GM21526 (cell line): ENCODE measurements around the gene SMARCB1.
A peak's percentile ranks its signal among the peaks of the same experiment; 100 is the strongest.

Experiments
- ATAC-seq: cut with Tn5 transposase; IDR thresholded peaks from one replicate; pipeline ENCODE4 v1.9.1; 2021; ENCODE audit warnings: moderate library complexity; ENCODE audit not compliant: unreplicated experiment, low FRiP score

Gene SMARCB1

DNA sequence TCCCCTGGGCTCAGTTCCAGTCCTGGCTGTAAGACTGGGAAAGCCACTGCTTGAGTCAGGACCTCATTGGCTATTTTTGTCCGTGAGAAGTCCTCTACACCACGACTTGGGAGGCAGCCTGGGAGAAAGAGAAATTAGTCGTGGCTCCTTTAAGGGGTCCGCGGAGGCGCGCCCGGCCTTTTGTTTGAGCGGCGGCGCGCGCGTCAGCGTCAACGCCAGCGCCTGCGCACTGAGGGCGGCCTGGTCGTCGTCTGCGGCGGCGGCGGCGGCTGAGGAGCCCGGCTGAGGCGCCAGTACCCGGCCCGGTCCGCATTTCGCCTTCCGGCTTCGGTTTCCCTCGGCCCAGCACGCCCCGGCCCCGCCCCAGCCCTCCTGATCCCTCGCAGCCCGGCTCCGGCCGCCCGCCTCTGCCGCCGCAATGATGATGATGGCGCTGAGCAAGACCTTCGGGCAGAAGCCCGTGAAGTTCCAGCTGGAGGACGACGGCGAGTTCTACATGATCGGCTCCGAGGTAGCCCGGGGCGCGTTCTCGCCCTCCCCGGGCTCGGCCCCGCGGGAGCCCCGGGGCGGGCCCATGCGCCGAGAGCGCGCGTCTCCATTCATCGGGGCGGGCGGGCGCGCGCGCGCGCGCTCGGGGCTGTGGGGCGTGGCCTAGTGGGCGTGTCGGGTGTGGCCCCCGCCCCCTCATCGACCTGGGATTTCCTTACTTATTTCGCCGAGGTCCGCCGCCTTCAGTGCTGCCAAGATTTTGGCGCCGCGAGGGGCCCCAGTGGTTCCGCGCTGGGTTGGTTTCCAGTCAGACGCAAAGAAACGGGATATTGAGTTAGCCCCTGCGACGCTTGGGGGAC, at the start of gene SMARCB1:
SMARCB1 (plus strand) TSS at position 215 of the 848 bp plus-strand sequence; CDS start at position 419, 204 bp downstream.
- ATAC-seq = peak; percentile 56

DNA sequence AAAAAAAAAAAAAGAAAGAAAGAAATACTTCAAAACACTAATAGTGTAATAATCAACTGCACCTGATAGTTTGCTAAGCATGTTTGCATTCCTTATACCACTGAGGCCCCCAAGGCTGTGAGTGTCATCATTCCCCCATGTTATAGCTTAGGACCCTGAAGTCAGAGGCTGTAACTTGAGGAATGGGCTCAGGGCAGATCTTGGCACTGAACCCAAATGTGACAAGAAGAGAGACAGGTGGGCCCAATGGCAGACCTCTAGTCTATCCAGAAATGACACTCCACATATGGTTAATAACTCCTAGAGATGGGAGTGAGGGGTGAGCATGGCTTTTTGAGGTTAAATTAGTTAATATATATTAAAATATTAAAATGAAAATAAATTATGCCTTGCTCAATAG, 49.1 kb upstream of the SMARCB1 start:
- ATAC-seq = no peak

DNA sequence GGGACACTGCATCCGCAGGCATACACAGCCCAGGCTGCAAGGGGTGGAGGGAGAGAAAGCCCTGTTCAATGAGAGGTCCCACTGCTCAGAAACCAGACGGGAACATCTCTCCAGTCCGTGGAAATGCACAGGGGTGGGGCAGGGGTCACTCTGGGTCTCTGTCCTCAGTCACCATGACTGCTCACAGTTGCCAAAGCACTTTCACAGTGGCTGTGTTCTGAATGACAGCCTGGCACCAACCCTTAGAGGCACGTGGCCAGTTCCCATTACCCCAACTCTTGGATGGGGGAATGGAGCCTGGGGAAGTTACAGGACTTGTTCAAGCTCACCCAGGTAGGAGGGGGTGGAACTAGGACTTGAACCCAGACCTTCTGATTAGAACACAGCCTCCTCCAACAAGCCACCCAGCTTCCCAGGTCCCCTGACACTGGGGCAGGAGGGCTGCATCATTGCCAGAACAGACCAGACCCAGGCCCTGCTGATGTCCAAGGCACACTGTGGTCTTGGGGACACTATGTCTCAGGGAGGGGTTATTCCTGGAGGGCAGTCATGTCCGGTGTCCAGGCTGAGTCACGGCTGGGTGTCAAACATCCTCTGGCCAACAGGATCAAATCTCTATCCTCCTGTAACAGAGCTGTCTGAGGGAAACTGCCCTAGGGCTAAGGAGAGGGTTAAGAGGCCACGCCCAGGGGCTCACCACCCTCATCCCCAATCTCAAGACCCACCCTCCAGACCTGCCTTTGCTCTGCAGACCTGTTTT, 44.1 kb upstream of the SMARCB1 start:
- no peak for ATAC-seq

DNA sequence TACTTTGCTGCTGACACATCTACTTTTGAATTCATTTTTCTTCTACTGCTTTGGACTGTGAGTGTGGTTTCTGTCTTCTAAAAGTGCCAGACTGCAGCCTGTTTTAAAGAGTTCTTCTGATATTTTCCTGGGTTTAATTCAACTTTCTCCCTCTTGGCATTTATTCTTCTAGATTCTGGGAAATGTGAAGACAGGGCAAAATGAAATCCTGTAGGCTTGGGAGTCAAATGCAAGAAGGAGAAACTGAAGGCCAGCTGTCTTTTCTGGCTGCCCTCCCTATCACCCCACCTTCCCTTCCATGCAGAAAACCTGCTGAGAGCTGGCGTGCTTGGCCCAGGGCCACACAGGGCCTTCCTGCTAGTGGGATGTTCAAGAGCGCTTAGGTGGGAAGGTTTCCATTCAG, 43.5 kb upstream of the SMARCB1 start:
- no peak for ATAC-seq

DNA sequence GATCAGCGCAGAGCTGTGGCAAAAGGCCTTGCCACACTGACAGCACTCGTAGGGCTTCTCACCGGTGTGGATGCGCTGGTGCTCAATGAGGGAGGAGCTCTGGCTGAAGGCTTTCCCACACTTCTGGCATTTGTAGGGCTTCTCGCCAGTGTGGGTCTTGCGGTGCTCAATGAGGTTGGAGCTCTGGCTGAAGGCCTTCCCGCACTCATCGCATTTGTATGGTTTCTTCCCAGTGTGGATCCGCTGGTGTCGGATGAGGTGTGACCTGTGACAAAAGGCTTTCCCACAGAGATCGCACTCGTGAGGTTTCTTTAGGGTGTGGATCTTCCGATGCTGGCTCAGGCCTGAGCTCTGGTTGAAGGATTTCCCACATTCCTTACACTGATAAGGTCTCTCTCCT, 42.8 kb upstream of the SMARCB1 start:
- ATAC-seq = no peak

DNA sequence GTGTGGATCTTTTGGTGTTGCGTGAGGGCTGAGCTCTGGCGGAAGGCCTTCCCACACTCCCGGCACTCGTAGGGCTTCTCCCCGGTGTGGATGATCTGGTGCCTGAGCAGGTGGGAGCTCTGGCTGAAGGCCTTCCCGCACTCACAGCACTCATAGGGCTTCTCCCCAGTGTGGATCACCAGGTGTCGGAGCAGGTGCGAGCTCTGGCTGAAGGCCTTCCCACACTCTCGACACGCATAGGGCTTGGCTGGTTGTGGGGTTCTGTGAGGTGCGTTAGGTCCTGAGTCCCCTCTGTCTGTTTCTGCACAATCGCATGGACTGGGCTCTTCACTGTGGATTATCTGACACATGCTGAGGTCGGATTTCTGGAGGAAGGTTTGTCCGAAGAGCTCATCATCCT, 42.3 kb upstream of the SMARCB1 start:
- no peak for ATAC-seq

GRCh38 chr22:23745791-23746190, 41.0 kb upstream of the SMARCB1 start:
- ATAC-seq = no peak

GRCh38 chr22:23749841-23750301, 36.9 kb upstream of the SMARCB1 start:
- no peak for ATAC-seq

- ATAC-seq = no peak
Observed at GRCh38 chr22:23750367-23750713, 36.4 kb upstream of the SMARCB1 start.

DNA sequence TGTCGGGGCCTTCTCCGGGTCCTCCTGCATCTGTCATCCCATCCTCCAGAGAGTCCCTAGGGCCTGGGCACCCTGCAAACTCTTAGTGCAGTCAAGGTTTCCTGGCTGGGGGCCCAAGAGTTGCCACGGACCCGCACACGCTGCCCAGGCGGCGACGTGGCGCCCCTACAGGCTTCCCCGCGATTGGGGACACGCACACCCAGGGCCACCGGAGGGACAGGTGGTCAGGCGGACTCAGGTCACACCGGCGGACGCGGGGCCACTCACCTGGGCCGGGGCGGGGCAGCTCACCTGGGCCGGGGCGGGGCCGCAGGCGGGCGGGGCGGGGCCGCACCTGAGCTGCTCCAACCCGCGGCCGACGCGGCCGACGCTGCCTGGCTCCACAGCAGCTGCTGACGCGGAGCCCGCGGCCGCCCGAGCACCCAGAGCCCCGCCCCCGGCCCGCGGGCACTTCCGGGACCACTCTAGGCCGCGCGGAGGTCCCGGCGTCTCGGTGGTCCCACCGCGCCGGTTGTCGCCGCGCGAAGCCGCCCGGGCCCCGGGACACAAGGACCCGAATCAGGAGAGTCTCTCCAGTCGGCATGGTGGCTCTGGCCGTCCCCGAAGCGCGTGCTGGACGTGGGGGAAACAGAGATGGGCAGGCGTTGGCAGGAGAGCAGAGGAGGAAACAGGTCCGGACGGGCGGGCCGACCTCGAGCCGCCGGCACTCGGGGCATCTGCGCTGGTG, 35.9 kb upstream of the SMARCB1 start, which contains the start of gene ZNF70:
ZNF70 (minus strand) TSS at position 399 of the 727 bp plus-strand sequence. CDS start 5,972 bp downstream, outside the sequence.
- ATAC-seq = peak; percentile 58

- ATAC-seq = peak; percentile 20
Observed at GRCh38 chr22:23751441-23751996, 35.2 kb upstream of the SMARCB1 start.

GRCh38 chr22:23752090-23752691, 34.6 kb upstream of the SMARCB1 start:
- no peak for ATAC-seq

GRCh38 chr22:23752750-23753149, 34.0 kb upstream of the SMARCB1 start:
- ATAC-seq = no peak

GRCh38 chr22:23753385-23753784, 33.4 kb upstream of the SMARCB1 start:
- no peak for ATAC-seq

GRCh38 chr22:23754220-23754919, 32.4 kb upstream of the SMARCB1 start, which contains the start of gene VPREB3:
TSS of gene VPREB3 (minus strand) at chr22:23754425. CDS start at chr22:23754363, 62 bp downstream.
- no peak for ATAC-seq

GRCh38 chr22:23754980-23755636, 31.7 kb upstream of the SMARCB1 start:
- no peak for ATAC-seq

DNA sequence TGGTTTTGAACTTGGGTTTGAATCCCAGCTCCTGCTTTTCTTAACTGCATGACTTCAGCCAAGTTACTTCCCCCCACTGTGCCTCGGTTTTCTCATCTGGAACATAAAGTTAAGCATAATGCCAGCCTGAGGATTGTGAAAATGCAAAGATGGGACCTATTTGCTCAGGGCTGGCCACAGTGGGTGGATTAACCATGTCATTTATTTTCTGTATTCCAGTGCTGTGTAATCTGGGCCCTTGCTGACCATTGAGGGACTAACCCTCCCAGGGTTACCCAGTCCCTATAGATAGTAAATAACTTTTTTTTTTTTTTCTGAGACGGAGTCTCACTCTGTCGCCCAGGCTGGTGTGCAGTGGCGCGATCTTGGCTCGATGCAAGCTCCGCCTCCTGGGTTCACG, 31.1 kb upstream of the SMARCB1 start:
- no peak for ATAC-seq

GRCh38 chr22:23756891-23757290, 29.9 kb upstream of the SMARCB1 start:
- no peak for ATAC-seq

- no peak for ATAC-seq
Observed at GRCh38 chr22:23759566-23759965, 27.2 kb upstream of the SMARCB1 start.
